Colonic mucosa (tissue), 4 donors: ENCODE results near the gene HES7. TPM values are rescaled to one million over a fixed set of nuclear protein-coding genes. Genes with fewer than 3 reads are reported as not detected.
A peak's percentile ranks its signal among the peaks of the same experiment; 100 is the strongest.

ENCODE experiments used
- DNase-seq: peaks from one replicate; pipeline ENCODE4 v3.0.0-alpha.2; 2020
- H3K27ac ChIP-seq: fragments of 200-600 bp; one replicate; pipeline ENCODE4 v1.8.0; 2021
- H3K27me3 ChIP-seq: fragments of 200-600 bp; one replicate; pipeline ENCODE4 v1.8.0; 2021
- H3K36me3 ChIP-seq: fragments of 200-600 bp; one replicate; pipeline ENCODE4 v1.8.0; 2021
- H3K4me1 ChIP-seq: fragments of 200-600 bp; one replicate; pipeline ENCODE4 v1.8.0; 2021; ENCODE audit warnings: mild to moderate bottlenecking
- H3K4me3 ChIP-seq: fragments of 200-600 bp; one replicate; pipeline ENCODE4 v1.8.0; 2021
- H3K9ac ChIP-seq, 2 donors: one replicate each; pipeline ENCODE4 v1.7.0; 2013; ENCODE audit warnings: control low read depth in 2 of 2, low read depth in 2 of 2, low read length in 2 of 2
- H3K9me3 ChIP-seq: fragments of 200-600 bp; one replicate; pipeline ENCODE4 v1.8.0; 2021
- intact Hi-C: fragments of 100-400 bp; cut with DNase I; formaldehyde crosslinking; loops from one replicate; pipeline ENCODE4 v1.14.1; 2022
- total RNA-seq, 2 donors: library from RNA; stranded (reverse); fragmentation: NEBNext Ultra II Directional in 1 of 2; extraction: Animal tissue kit (Norgen Biotek cat#: 25700) in 1 of 2; gene quantifications; one replicate each; pipeline ENCODE4 v1.2.1, GENCODE V29; 2021
- TF ChIP-seq, protein P1 (sequence below): fragments of 200-600 bp; IDR thresholded peaks from one replicate; pipeline ENCODE4 v1.8.0; 2022; ENCODE audit warnings: antibody characterized with exemption, mild to moderate bottlenecking
- donor health status: healthy.
- donor health status: DM: no; HTN: no; CAD: no.
- donor health status: DM: no; HTN: no; CAD: no.

Gene HES7
- total RNA-seq, 2 donors from 2014 or later, result not detected

GRCh38 chr17:8075081-8075480 is 48.8 kb downstream of the HES7 start:
- TF ChIP-seq, protein P1, sequence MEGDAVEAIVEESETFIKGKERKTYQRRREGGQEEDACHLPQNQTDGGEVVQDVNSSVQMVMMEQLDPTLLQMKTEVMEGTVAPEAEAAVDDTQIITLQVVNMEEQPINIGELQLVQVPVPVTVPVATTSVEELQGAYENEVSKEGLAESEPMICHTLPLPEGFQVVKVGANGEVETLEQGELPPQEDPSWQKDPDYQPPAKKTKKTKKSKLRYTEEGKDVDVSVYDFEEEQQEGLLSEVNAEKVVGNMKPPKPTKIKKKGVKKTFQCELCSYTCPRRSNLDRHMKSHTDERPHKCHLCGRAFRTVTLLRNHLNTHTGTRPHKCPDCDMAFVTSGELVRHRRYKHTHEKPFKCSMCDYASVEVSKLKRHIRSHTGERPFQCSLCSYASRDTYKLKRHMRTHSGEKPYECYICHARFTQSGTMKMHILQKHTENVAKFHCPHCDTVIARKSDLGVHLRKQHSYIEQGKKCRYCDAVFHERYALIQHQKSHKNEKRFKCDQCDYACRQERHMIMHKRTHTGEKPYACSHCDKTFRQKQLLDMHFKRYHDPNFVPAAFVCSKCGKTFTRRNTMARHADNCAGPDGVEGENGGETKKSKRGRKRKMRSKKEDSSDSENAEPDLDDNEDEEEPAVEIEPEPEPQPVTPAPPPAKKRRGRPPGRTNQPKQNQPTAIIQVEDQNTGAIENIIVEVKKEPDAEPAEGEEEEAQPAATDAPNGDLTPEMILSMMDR, result no peak
- DNase-seq, result no peak
- no peak overlapping the region for H3K4me3 ChIP-seq
- intact Hi-C loops, result no loop called here
- H3K9me3 ChIP-seq, result no peaks in the 10 kb centered on the region
- peaks cover 18% of the 10 kb centered on the region for H3K27me3 ChIP-seq
- H3K9ac ChIP-seq, result no peak overlapping the region
- H3K27ac ChIP-seq, result no peak overlapping the region
- H3K4me1 ChIP-seq, result peaks cover 13% of the 10 kb centered on the region
- no peaks in the 10 kb centered on the region for H3K36me3 ChIP-seq

GRCh38 chr17:8074554-8074953 is 49.4 kb downstream of the HES7 start:
- Histone ChIP-seq H3K9me3 (no peaks in the 10 kb centered on the region), H3K36me3 (no peaks in the 10 kb centered on the region), H3K4me3 (no peak overlapping the region), H3K9ac (no peak overlapping the region), H3K4me1 (peaks cover 13% of the 10 kb centered on the region), H3K27me3 (peaks cover 18% of the 10 kb centered on the region), H3K27ac (no peak overlapping the region)
- intact Hi-C loops, result loop anchor here (5.0 kb wide), 1 partner anchor 43 kb away; the partner anchor contains the start of gene ALOXE3
- no peak for DNase-seq
- TF ChIP-seq, protein P1, result no peak

DNA sequence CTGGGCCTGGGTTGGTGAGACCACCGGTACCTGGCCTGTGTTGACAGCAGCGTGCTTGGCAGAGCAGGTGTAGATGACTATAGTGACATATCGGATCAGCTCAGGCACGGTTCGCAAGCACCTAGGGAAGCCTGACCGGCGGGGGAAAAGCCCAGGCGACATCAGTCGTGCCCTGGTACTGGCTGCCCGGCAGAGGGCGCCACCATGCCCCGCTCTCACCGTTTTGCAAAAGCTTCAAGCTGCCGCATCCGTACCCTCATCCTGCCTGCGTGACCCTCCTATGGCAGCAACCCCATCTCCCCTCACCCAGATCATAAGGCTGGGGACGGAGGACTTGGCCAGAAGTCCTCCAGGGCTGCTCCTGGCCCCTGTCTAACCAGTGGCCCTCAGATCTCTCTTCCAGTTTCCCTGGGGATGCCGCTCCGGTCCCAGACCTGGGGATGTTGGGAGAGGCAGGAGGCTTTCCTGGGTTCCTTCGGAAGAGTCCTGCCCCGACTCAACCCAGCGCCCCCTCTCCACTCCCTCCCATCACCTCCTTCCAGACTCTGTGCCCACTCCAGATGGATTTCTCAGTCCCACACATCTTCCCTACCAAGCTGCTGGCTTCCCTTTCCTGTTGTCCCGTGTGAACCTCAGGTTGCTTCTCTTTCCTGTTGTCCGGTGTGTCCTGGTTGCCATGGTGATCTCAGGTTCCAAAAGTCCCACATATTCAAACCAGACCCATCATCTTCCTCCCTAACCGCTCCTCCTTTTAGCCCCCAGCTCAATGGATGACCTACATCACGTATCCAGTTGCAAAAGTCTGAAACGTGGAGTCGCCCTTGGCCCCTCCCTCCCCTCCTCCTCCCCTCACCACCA is 50.0 kb downstream of the HES7 start:
- Histone ChIP-seq H3K27me3 (peaks cover 18% of the 10 kb centered on the region), H3K9ac (no peak overlapping the region), H3K9me3 (no peaks in the 10 kb centered on the region), H3K4me1 (peaks cover 15% of the 10 kb centered on the region), H3K4me3 (no peak overlapping the region), H3K36me3 (no peaks in the 10 kb centered on the region), H3K27ac (no peak overlapping the region)
- DNase-seq, result peak; percentile 78
- intact Hi-C loops, result loop anchor here (5.0 kb wide), 1 partner anchor 43 kb away; the partner anchor contains the start of gene ALOXE3
- TF ChIP-seq, protein P1, result peak; percentile 92

DNA sequence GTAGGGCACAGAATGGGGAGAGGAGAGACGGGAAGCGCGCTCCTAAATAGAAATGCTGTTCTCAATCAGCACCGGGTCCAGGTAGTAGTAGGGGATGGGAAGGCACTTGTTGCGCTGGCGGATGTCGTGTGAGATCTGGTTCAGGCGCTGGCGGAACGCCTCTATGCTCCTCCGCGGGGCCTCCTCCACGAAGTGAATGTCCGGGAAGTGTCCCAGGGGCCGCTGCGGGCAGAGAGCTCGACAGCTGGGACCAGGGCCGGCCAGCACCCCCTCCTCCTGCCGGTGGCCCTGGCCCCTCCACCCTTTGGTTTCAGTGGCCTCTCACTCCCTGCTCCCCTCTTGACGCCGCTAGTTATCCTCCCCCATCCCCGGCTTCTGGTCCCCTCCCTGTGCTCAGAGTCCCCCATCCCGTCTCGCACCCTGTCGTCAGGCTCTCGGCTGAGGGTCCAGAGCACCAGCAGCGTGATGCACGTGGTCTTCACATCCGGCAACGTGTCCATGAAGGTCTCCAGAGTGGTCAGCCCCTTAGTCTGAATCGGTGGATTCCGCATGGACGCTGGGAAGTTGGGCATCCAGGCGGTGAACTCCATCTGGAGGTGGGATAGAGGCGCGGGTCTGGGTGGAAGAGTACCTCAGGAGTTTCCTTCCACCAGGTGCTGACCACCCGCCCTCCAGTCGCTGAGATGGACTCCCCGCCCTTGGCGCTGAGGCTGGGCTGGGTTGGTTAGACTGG is 51.0 kb downstream of the HES7 start:
- intact Hi-C loops, result loop anchor here (5.0 kb wide), 1 partner anchor 44 kb away; the partner anchor contains the start of gene ALOXE3
- H3K27ac ChIP-seq, result no peak overlapping the region
- peaks cover 20% of the 10 kb centered on the region for H3K4me1 ChIP-seq
- H3K36me3 ChIP-seq, result no peaks in the 10 kb centered on the region
- H3K9ac ChIP-seq, result peak overlapping the region in 1 of 2 donors; percentile 52
- DNase-seq, result no peak
- TF ChIP-seq, protein P1, result no peak
- H3K9me3 ChIP-seq, result no peaks in the 10 kb centered on the region
- H3K27me3 ChIP-seq, result peaks cover 18% of the 10 kb centered on the region
- H3K4me3 ChIP-seq, result no peak overlapping the region

GRCh38 chr17:8072341-8072728 is 51.6 kb downstream of the HES7 start:
- Histone ChIP-seq H3K27me3 (peaks cover 18% of the 10 kb centered on the region), H3K27ac (no peak overlapping the region), H3K4me3 (no peak overlapping the region), H3K9me3 (no peaks in the 10 kb centered on the region), H3K4me1 (peaks cover 20% of the 10 kb centered on the region), H3K9ac (no peak overlapping the region), H3K36me3 (no peaks in the 10 kb centered on the region)
- DNase-seq, result no peak
- intact Hi-C loops, result loop anchor here (5.0 kb wide), 1 partner anchor 45 kb away; the partner anchor contains the start of gene ALOXE3
- TF ChIP-seq, protein P1, result no peak
